Activated CD8-positive, alpha-beta memory T cell treated with anti-CD3 and anti-CD28 coated beads for 48 hours (primary cell): ENCODE measurements around the gene EGFR.
"Not testable (repeated sequence)": the region's sequence is repeated elsewhere in the genome, so short reads cannot be mapped to it uniquely, and the experiment has no call there.

Experiments used
- DNase-seq, 3 experiments: peaks; one replicate each; pipeline ENCODE4 v3.0.0-alpha.2; 2020; ENCODE audit warnings: low read depth in 2 of 3, low spot score in 2 of 3

EGFR gene

GRCh38 chr7:55164527-55164926, 145.7 kb downstream of the EGFR start:
- no peak for DNase-seq

DNA sequence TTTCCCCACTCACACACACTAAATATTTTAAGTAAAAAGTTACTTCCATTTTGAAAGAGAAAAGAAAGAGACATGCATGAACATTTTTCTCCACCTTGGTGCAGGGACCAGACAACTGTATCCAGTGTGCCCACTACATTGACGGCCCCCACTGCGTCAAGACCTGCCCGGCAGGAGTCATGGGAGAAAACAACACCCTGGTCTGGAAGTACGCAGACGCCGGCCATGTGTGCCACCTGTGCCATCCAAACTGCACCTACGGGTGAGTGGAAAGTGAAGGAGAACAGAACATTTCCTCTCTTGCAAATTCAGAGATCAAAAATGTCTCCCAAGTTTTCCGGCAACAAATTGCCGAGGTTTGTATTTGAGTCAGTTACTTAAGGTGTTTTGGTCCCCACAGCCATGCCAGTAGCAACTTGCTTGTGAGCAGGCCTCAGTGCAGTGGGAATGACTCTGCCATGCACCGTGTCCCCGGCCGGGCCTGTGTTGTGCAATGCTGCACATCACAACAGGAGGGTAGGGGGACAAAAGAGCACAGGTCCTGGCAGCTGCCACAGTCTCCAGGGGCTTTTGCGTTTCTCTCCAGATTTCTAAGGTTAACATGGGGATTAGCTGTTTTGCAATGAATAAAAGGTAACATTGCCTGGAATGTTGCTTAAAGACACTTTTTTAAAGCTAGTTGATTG, 146.5 kb downstream of the EGFR start:
- DNase-seq: no peak

DNA sequence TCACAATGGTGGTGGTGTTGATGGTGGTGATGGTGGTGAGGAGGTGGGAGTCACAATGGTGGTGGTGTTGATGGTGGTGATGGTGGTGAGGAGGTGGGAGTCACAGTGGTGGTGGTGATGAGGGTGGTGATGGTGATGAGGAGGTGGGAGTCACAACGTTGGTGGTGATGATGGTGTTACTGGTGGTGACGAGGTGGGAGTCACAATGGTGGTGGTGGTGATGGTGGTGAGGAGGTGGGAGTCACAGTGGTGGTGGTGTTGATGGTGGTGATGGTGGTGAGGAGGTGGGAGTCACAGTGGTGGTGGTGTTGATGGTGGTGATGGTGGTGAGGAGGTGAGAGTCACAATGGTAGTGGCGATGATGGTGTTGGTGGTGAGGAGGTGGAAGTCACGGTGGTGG, 148.5 kb downstream of the EGFR start:
- DNase-seq: not testable (repeated sequence)

DNA sequence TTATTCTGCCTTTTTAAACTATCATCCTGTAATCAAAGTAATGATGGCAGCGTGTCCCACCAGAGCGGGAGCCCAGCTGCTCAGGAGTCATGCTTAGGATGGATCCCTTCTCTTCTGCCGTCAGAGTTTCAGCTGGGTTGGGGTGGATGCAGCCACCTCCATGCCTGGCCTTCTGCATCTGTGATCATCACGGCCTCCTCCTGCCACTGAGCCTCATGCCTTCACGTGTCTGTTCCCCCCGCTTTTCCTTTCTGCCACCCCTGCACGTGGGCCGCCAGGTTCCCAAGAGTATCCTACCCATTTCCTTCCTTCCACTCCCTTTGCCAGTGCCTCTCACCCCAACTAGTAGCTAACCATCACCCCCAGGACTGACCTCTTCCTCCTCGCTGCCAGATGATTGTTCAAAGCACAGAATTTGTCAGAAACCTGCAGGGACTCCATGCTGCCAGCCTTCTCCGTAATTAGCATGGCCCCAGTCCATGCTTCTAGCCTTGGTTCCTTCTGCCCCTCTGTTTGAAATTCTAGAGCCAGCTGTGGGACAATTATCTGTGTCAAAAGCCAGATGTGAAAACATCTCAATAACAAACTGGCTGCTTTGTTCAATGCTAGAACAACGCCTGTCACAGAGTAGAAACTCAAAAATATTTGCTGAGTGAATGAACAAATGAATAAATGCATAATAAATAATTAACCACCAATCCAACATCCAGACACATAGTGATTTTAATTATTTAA, 151.7 kb downstream of the EGFR start:
- no peak for DNase-seq

DNA sequence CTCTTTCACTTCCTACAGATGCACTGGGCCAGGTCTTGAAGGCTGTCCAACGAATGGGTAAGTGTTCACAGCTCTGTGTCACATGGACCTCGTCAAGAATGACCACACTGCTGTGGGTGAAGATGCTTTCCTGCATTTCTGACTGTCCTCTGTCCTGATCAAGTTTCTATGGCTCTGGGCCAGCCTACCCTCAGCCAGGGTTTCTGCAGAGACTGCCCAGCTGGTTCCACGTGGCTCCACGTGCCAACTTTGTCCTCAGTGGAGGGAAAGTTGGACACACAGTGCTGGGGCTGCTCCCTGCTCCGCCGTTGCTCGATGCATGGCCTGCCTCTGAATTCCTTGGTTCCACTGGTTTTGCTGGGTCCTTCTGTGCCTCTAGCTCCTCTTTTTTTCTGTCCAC, 152.3 kb downstream of the EGFR start:
- no peak for DNase-seq

- no peak for DNase-seq
Observed at GRCh38 chr7:55172161-55172560, 153.3 kb downstream of the EGFR start.

DNA sequence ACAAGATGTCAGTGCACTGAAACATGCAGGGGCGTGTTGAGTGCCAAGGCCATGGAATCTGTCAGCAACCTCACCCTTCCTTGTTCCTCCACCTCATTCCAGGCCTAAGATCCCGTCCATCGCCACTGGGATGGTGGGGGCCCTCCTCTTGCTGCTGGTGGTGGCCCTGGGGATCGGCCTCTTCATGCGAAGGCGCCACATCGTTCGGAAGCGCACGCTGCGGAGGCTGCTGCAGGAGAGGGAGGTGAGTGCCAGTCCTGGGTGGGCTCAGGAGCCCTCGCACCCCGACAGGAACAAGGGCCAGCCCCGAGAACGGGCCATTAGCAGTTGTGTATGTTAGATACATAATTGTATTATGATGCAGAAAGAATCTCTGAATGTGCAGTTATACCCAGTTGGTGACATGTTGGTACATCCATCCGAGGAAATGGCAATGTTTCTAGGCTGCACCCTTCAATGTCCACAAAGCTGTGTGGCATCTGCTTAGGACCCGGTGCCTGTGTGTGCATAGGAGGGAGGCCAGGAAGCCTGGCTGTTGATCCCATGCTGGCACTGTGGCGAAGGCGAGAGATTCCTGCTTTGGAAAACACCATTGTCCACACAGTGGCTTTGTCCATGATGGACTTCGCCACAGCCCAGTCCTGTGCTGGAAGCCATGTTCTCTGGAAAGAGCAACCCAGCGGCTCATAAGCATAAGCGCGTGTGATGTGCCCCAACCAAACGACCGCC, 154.2 kb downstream of the EGFR start:
- no peak for DNase-seq

- DNase-seq: no peak
Observed at GRCh38 chr7:55173671-55174070, 154.9 kb downstream of the EGFR start.

- DNase-seq: no peak
Observed at GRCh38 chr7:55174456-55174855, 155.6 kb downstream of the EGFR start.

DNA sequence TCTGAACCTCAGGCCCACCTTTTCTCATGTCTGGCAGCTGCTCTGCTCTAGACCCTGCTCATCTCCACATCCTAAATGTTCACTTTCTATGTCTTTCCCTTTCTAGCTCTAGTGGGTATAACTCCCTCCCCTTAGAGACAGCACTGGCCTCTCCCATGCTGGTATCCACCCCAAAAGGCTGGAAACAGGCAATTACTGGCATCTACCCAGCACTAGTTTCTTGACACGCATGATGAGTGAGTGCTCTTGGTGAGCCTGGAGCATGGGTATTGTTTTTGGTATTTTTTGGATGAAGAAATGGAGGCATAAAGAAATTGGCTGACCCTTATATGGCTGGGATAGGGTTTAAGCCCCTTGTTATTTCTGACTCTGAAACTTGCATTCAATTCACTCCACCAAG, 156.0 kb downstream of the EGFR start:
- no peak for DNase-seq

DNA sequence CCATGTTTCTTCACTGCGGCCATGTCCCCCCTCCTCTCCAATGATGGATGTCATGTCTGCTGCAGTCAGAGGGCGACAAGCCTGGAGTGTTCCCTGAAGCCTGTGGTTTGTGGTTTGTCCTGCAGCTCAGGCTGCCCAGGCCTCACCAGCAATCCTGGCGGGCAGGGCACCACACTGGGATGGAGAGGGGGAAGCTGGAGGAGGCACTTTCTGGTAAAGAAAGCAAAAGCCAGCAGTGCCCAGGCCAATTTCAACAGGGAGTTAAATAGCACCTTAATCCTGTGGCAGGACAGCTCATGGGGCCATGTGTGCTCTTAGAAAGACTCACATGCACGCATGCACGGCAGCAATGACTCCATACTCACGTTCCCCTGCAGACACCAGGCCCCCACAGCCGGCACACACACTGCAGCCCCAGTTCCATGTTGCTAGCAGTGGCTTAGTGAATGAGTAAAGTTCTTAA, 158.3 kb downstream of the EGFR start:
- DNase-seq: no peak

GRCh38 chr7:55177589-55178261, 158.9 kb downstream of the EGFR start:
- DNase-seq: no peak

DNA sequence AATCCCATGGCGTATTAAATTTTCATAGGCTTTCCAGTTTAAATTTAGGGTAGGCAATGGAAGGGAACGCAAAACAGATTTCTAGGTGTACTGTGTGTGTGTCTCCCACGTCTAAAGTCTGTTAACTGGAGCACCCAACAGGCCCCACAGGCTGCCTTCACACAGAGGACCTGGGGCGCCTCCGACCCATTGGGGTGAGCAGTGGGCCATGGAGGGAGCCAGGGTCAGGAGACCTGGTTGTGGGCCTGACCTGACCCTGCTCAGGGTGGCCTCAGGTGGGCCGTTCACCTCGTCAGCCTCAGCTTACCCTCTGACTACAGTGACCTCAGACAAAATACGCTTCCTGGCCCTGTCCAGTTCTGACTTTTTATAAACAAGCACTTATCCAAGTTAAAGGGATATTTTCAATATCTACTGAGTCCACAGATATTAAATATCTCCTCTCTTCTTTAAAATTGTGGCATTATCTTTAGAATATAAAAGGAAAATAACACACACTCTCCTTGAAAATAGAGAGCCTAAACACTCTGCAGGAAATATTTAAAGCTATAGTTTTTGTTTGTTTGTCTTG, 159.6 kb downstream of the EGFR start:
- DNase-seq: no peak

GRCh38 chr7:55178863-55179773, 160.3 kb downstream of the EGFR start:
- DNase-seq: no peak

DNA sequence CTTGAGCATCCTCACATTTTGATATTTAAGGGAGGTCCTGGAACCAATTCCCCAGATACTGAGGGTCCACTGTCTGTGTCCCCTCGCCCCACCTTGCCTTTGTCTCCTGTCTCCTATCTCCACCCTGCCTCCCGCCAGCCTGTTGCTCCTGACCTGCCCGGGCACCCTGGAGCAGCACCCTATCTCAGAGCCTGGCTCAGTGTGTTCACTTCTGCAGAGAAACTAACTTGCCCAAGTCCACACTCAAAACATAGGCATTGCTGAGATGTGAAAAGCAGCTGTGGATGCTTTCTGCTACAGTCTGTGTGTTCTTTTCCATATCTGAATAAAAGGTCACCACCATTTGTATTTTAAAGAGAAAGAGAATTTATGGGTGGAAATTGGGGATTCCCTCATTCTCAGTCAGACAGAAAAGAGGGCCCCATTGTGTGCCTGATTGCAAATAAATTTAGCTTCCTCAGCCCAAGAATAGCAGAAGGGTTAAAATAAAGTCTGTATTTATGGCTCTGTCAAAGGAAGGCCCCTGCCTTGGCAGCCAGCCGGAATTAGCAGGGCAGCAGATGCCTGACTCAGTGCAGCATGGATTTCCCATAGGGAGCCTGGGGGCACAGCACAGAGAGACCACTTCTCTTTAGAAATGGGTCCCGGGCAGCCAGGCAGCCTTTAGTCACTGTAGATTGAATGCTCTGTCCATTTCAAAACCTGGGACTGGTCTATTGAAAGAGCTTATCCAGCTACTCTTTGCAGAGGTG, 161.3 kb downstream of the EGFR start:
- no peak for DNase-seq

GRCh38 chr7:55180963-55181542, 162.2 kb downstream of the EGFR start:
- DNase-seq: no peak

DNA sequence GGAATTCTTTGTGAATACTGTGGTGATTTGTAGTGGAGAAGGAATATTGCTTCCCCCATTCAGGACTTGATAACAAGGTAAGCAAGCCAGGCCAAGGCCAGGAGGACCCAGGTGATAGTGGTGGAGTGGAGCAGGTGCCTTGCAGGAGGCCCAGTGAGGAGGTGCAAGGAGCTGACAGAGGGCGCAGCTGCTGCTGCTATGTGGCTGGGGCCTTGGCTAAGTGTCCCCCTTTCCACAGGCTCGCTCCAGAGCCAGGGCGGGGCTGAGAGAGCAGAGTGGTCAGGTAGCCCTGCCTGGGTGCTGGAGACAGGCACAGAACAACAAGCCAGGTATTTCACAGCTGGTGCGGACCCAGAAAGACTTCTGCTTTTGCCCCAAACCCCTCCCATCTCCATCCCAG, 162.9 kb downstream of the EGFR start:
- no peak for DNase-seq

DNA sequence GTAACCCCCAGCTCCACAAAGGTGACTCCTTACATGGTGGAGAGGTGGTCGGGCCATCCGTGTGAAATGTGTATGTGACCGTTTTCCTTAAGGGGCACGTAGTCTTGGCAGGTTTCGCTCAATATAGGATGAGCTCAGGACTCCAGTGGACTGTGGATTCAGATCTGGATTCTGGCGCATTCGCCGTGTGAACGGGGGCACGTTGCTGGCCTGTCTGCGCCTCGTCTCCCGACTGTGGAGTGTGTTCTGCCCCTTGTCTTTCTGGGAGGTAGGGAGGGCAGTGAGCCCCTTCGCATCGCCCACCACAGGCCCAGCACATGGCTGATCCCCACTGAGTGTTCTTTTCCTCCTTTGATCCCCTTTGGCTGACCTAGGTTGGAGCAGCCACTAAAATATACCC, 165.1 kb downstream of the EGFR start:
- no peak for DNase-seq

DNA sequence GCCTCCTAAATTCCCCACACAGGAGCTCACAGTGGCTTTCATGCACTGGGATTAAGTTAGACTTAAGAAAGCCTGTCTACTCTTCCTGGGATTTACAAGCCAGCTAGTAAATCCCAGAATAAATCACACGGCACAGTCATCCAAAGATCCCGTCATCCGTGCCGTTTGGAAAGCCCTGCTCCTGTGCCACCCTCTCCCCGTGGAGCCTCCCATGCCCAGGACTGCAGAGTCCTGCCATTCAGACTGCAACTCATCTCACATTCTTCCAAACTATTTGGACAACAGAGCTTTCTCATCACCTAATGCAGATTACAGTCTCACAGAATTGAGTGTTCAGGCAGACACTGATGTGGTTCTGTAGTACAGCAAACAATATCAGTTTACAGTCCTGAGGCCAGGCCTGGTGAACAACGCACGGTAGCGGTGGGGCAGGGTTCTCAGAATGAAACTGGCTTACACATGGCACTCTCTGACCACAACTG, 166.5 kb downstream of the EGFR start:
- DNase-seq: no peak
